ENCODE measurements around the gene MARK3.
A peak's percentile ranks its signal among the peaks of the same experiment; 100 is the strongest.
"Not testable (repeated sequence)": the region's sequence is repeated elsewhere in the genome, so short reads cannot be mapped to it uniquely, and the experiment has no call there.

The MARK3 gene

DNA sequence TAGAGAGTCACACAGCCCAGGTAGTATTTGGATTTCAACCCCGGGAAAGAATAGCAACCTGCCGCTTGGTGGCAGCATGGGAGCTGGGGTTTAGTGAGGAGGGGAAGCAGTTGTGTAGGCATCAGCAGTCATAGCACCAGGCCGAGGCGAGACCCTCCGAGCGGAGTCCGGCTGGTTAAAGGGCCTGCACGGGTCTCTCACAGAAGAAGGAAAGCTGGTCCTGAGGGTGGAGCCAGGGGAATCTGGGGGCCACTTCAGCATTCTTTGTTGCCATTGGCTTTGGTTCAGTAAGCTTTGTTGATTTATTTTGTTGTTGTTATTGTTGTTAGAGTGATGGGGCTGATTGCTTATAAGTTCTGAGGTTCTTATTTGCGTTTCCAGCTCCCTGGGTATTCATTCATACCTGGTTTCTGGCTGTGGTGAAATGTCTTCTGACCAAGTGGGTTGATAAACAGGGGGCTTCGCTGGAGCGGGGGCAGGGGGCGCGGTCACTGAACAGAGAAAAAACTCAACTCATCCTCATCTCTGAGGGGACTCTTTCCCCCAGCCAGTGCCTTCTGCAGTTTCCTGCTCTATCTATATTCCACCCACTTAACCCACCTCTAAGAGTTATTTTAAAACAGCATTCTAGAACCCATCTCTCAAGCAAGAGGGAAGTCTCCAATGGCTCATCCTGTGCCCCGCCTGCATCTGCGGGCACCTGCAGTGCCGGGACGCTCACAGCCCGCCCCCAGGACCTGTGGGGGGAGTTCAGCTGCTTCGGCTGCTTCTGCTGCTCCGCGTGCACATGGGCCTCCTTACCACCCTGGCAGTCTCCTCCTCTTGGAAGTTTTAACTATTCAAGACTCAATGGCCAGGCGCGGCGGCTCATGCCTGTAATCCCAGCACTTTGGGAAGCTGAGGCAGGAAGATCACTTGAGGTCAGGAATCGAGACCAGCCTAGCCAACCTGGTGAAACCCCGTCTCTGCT lies 125.8 kb downstream of the MARK3 start:
- no peak overlapping the region for H3K4me3 ChIP-seq (ENCODE audit: low read depth, low read length)

GRCh38 chr14:103512180-103512579 lies 127.0 kb downstream of the MARK3 start:
- not testable (repeated sequence) for H3K4me3 ChIP-seq (ENCODE audit: low read depth, low read length)

- H3K4me3 ChIP-seq (ENCODE audit: low read depth, low read length): no peak overlapping the region
Observed at GRCh38 chr14:103512701-103513611, 127.7 kb downstream of the MARK3 start.

DNA sequence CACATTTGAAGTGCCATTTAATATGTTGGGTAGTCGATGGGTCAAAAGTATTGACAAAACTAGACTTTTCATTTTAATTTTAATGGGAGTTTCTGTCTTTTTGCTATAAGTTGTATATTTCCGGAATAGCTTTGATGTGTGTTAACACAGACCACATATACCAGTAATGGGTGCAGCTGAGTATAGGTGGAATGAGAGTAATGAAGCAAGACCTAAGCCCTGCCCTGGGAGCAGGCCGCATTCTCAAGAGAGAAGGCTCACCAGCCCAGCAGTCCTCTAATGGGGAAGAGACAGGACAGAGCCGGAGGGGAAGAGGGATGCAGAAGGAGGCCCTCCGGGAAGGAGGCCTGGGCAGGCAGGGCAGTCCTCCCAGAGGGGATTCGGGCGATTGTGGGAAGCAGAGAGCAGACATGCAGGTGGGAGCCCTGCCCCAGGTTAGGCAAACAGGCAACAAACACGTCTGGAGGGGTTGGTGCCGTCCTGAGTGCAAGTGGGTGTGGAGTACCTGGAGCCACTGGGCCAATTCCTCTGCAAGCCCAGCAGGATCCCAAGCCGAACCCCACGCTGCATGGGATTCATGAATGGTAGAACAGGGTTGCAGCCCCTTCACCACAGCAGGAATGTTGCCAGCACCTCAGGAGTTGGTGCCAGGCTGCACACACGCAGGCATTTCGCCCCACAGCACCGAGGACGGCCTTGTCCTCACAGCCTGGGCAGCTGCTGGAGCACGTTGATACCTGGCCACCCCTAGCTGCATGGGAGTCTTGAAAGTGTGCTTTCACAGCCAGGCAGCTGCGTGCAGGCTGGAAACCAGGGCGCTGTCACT lies 129.6 kb downstream of the MARK3 start:
- H3K4me3 ChIP-seq (ENCODE audit: low read depth, low read length): no peak overlapping the region

DNA sequence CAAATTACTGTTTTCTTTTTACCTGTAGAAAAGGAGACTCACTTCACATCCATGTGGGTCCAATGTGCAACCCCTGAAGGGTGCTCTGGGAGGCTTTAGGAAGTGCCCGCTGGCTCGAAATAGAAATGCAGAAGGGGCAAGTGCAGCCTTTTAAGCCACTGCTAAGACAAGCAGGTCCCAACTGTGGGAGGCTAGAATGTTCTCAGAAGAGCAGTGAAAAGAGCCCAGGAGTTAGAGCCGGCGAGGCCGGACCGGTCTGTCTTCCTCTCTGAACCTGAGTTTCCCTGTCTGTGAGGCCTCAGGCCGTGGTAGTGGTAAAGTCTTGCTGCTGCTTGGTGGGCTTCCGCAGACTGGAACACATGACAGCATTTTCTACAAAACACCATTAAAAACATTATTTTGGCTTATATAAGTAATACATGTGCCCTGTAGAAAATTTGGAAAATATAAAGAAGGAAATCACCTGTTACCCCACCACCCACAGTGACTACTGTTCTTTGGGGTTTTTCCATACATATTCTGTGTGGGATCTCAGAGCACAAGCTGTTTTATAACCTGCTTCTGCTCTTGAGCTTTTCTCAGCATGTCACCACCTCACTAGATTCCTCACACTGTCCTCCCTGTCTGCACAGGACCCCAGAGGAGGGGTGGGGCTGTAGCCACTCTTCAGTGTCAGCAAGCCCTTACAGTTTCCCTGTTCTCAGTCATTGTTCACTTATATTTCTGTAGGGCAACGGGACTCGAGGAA lies 131.4 kb downstream of the MARK3 start:
- no peak overlapping the region for H3K4me3 ChIP-seq (ENCODE audit: low read depth, low read length)

DNA sequence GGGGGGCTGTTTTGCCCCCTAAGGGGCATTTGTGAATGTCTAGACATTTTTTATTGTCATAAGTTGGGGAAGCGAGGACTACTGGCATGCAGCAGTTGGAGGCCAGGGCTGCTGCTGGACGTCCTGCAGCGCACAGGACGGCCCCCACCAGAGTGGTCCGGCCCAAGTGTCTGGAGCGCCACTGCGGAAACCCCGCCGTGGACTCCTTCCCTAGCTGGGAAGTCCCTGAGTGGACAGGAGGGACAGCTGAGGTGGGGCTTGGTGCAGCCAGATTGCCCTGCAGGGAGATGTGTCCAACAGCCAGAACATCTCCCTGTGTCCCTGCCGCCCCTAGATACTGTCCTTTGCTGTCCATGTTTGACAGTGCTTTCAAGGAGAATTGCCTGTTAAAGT lies 132.0 kb downstream of the MARK3 start:
- no peak overlapping the region for H3K4me3 ChIP-seq (ENCODE audit: low read depth, low read length)

DNA sequence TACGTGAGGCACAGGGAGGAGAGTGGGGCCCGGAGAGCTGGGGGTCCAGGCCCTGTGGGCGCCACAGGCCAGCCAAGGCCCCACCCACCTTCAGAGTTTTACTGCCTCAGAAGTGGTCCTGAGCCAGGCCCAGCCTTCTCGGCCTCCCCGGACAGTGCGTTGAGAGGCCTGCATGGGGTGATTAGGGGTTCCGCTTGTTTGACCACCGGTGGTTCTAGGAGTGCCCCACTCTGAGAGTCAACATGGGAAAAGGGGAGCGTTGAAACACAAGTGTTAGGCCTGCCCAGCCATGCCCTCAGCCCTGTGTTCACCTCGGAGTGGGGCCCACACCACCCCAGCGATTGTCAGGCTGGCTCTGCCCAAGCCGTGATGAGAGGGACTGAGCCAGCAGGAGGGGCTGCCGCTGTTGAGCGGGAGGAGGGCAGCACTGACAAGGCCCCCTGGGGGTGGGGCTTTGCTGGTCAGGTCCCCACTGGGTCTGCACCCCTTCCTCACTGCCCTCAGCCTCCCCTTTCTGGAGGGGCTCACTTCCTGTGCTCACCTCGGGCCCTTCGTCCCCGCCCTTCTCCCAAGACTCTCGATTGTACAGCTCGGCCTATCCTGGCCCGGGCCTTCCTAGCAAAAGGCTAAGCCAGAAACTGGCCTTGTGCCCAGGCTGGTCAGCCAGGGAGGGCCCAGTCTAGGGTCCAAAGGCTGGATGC lies 132.7 kb downstream of the MARK3 start:
- H3K4me3 ChIP-seq (ENCODE audit: low read depth, low read length): no peak overlapping the region

- no peak overlapping the region for H3K4me3 ChIP-seq (ENCODE audit: low read depth, low read length)
Observed at GRCh38 chr14:103518422-103519042, 133.3 kb downstream of the MARK3 start.

DNA sequence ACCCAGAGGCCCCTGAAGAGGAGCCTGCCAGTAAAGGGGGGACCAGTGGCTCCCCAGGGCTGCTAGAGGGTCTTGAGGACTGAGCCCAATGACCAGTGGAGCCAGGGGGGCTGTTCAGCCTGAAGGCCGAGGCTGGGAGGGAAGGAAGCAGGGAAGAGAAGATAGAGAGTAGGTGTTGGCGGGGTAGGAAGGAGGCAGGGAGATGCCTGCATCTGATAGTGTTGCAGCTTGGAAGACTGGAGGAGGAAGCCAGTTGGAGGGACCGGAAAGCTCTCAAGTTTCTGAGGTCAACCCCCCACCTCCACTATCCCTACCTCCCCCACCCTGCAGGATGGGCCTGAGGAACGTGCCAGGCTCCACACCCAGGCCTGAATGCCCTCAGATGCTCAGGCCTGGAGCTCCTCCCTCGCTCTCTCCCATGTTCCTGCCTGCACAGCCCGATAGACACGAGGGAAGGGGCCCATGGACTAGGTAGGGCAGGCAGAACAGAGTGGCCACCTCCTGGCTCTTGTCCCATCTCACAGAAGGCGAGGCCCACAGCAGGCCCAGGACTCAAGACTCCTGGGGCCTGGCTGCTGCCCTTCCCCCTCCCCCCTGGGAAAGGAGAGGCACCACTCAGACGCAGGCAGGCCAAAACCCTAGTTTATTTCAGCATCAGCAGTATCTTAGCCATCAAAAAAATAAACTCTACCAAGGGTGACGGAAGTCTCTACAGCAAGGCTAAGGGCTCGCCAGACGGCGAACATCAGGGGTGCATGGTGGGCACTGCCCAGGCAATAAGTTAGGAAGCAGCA lies 134.0 kb downstream of the MARK3 start:
- H3K4me3 ChIP-seq (ENCODE audit: low read depth, low read length): no peak overlapping the region

GRCh38 chr14:103519837-103520212 lies 134.6 kb downstream of the MARK3 start:
- H3K4me3 ChIP-seq (ENCODE audit: low read depth, low read length): no peak overlapping the region

GRCh38 chr14:103520269-103520656 lies 135.0 kb downstream of the MARK3 start:
- H3K4me3 ChIP-seq (ENCODE audit: low read depth, low read length): no peak overlapping the region

DNA sequence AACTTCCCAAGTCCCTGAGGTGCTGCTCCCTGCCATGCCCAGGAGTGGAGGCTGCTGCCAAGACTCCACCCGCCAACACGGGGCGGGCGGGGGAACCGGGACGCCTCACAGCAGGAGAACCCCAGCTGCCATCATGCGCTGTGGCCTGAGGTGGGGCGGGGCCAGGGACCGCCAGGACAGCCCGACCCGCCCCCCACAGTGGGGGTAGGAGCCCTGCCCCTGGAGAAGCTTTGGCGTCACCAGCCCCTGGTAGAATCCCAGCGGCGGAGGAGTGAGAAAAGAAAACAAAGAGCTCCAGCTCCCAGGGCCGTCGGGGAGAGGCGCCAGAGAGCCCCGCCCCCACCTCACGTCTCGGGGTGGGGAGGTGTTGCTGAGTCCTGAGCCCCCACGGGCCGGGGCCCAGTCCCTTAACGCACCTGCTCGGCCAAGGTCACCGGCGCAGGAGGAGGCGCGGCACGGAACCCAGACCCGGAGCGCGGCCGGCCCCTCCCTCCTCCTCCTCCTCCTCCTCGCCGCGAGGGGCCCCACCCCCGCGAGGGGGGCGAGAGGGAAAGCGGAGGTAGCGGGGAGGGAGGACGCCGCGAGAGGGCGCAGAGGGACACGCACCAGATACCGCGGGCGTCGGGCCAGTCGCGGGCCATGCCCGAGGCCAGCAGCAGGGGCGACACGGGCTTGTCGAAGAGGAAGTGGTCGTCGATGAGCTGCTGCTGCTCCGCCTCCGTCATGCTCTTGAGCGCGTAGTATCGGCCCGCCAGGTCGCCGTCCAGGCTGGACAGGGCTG lies 135.6 kb downstream of the MARK3 start:
- peak overlapping the region; percentile 86 for H3K4me3 ChIP-seq (ENCODE audit: low read depth, low read length)

DNA sequence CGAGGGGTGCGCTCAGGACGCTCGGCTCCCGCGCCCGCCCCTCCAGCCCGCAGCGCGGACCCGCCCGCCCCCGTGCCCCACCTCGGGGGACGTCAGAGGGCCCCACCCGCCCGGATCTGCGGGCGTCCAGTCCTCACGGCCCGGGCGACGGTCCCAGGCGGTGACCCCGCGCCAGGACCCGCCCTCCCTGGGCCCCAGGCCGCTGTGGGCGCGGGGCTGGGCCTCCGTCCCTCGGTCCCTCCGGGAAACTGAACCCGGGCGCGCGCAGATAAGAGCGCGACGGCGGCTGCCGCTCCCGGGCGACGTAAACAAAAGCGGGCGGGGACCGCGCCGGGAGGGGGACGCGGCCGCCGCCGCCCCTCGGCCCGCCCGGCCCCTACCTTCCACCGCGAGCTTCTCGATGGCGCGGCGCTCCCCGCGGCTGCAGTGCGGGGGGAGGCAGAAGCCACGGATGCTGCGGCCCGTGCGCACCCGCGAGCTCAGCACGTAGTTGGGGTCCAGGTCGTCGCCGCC lies 136.3 kb downstream of the MARK3 start:
- peak overlapping the region; percentile 86 for H3K4me3 ChIP-seq (ENCODE audit: low read depth, low read length)

DNA sequence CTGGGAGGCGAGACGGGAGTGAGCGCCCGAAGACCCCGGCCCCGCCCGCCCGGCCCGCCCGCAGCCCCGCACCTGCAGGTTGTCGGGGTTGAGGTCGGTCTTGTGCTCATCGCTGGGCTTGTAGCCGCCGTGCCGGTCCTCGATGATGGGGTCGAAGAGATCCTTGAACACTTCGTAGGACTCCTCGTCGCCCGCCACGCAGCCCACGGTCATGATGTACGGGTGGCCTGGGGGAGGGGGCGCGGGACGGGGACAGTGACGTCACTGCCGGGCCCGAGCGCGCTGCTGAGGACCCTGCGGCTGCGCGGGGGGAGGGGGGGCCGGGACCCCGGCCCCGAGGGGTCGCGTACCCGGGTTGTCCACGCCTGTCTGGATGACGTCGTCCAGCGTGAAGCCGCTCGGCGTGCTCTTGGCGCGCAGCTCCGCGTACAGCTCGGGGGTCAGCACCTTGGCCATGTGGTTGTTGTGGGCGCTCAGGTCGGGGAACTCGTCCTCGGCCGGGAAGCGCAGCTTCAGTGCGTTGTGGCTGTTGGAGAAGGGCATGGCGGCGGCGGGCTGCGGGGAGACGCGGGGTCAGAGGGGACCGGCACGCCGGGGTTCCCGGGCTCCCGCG lies 136.8 kb downstream of the MARK3 start:
- H3K4me3 ChIP-seq (ENCODE audit: low read depth, low read length): peak overlapping the region; percentile 86

- peak within 1 kb of the TSS; percentile 86 for H3K4me3 ChIP-seq (ENCODE audit: low read depth, low read length)
Observed at GRCh38 chr14:103522649-103523574, 137.7 kb downstream of the MARK3 start, which contains the start of gene CKB. Gene CKB, minus strand, starts transcription at chr14:103522830. Its CDS starts 337 bp downstream, at chr14:103522493.

- peak overlapping the region; percentile 86 for H3K4me3 ChIP-seq (ENCODE audit: low read depth, low read length)
Observed at GRCh38 chr14:103523575-103523954, 138.3 kb downstream of the MARK3 start.
